ENCODE results near the gene PRR22.
"Not testable (repeated sequence)": the region's sequence is repeated elsewhere in the genome, so short reads cannot be mapped to it uniquely, and the experiment has no call there.

PRR22 gene

DNA sequence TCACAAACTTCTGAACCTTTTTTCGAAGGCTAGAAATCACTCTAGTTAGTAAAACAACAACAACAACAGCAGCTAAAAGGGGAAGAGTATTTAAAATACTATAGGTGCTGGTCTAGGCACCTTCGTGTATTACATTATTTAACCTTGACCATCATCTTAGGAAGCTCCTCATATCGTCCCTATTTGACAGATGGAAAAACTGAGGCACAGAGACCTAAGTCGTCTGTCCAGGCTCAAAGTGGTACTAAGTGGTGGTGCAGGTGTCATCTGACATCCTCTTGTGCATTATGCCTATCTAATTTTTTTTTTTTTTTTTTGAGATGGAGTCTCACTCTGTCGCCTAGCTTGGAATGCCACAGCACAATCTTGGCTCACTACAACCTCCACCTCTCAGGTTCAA is 35.0 kb downstream of the PRR22 start:
- no peak for DNase-seq

DNA sequence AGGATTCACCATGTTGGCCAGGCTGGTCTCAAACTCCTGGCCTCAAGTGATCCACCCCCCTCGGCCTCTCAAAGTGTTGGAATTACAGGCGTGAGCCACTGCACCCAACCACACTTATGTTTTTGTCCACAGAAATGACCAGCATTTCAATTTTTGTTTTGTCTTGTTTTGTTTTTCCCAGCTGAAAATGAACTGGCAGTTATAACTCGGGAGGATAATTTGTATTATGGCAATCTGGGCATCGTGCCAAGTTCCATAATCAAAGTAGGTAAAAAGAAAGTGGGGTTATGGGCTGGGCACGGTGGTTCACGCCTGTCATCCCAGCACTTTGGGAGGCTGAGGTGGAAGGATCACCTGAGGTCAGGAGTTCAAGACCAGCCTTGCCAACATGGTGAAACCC is 35.6 kb downstream of the PRR22 start:
- DNase-seq, result not testable (repeated sequence)

DNA sequence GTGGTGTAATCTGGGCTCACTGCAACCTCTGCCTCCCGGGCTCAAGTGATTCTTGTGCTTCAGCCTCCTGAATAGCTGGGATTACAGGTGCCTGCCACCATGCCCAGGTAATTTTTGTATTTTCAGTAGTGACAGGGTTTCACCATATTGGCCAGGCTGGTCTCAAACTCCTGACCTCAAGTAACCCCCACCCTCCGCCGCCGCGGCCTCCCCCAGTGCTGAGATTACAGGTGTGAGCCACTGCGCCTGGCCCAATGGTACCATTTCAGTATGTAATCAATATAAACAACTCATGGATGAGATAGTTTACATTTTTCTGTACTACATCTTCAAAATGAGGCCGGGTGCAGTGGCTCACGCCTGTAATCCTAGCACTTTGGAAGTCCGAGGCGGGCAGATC is 39.5 kb downstream of the PRR22 start:
- DNase-seq, result not testable (repeated sequence)

- no peak for DNase-seq
Measured at GRCh38 chr19:5743630-5744029, 40.9 kb downstream of the PRR22 start.

DNA sequence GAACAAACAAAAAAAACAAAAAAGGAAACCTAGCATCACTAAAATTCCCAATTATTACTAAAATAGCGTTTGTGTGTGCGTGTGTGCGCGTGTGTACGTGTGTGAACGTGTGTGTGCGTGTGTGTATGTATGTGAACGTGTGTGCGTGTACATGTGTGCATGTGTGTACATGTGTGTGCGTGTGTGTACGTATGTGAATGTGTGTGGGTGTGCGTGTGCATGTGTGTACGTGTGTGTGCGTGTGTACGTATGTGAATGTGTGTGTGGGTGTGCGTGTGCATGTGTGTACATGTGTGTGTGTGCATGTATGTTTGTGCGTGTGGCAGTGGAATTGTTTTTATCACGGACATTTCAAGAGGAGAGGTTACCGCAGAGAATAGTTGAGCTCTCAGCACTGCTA is 42.5 kb downstream of the PRR22 start:
- DNase-seq, result no peak

- DNase-seq, result no peak
Measured at GRCh38 chr19:5738423-5738822, 46.1 kb downstream of the PRR22 start.

GRCh38 chr19:5733172-5733571 is 51.4 kb downstream of the PRR22 start:
- not testable (repeated sequence) for DNase-seq
